Loucy (cell line): ENCODE data around the gene USP47.

ENCODE experiments used
- H2AFZ ChIP-seq: fragments of 200-600 bp; sonication (generic); 2 replicates; pipeline ENCODE4 v1.6.0; 2016; ENCODE audit warnings: antibody characterized with exemption, mild to moderate bottlenecking, low read length, moderate library complexity
- H3F3A ChIP-seq: fragments of 200-600 bp; 2 replicates; pipeline ENCODE4 v1.6.0; 2016; ENCODE audit warnings: antibody characterized with exemption, low read depth, mild to moderate bottlenecking
- H3K27me3 ChIP-seq: fragments of 200-600 bp; sonication (generic); 2 replicates; pipeline ENCODE4 v1.6.1; 2014; ENCODE audit warnings: low read length, mild to moderate bottlenecking; ENCODE audit not compliant: insufficient read depth, poor library complexity, severe bottlenecking
- H3K36me3 ChIP-seq: fragments of 200-600 bp; sonication (generic); 2 replicates; pipeline ENCODE4 v1.6.1; 2016; ENCODE audit warnings: low read length; ENCODE audit not compliant: insufficient read depth
- H3K4me1 ChIP-seq: fragments of 200-600 bp; sonication (generic); 2 replicates; pipeline ENCODE4 v1.5.1; 2014; ENCODE audit warnings: low read length, mild to moderate bottlenecking; ENCODE audit not compliant: insufficient read depth, poor library complexity, severe bottlenecking
- H3K4me2 ChIP-seq: fragments of 200-600 bp; sonication (generic); 2 replicates; pipeline ENCODE4 v1.6.0; 2014; ENCODE audit warnings: antibody characterized with exemption, low read length, low read depth, mild to moderate bottlenecking; ENCODE audit not compliant: poor library complexity, severe bottlenecking
- H3K4me3 ChIP-seq: fragments of 200-600 bp; sonication (generic); 2 replicates; pipeline ENCODE4 v1.5.1; 2014; ENCODE audit warnings: low read length, mild to moderate bottlenecking, mixed read lengths; ENCODE audit not compliant: poor library complexity, severe bottlenecking
- H3K79me2 ChIP-seq: fragments of 200-600 bp; sonication (generic); 2 replicates; pipeline ENCODE4 v1.6.1; 2014; ENCODE audit warnings: low read length; ENCODE audit not compliant: insufficient read depth
- H3K9ac ChIP-seq: fragments of 200-600 bp; sonication (generic); 2 replicates; pipeline ENCODE4 v1.6.0; 2014; ENCODE audit warnings: mild to moderate bottlenecking, low read depth, low read length, moderate library complexity; ENCODE audit not compliant: poor library complexity, severe bottlenecking
- H3K9me2 ChIP-seq: fragments of 200-600 bp; sonication (generic); replicated peaks from 2 replicates; pipeline ENCODE4 v1.6.1; 2016; ENCODE audit warnings: low read depth, low read length, mixed read lengths
- H3K9me3 ChIP-seq: fragments of 200-600 bp; sonication (generic); 2 replicates; pipeline ENCODE4 v1.6.1; 2014; ENCODE audit warnings: mild to moderate bottlenecking, antibody characterized with exemption, low read length, low read depth; ENCODE audit not compliant: insufficient read depth
- H4K20me1 ChIP-seq: fragments of 200-600 bp; sonication (generic); 2 replicates; pipeline ENCODE4 v1.6.0; 2014; ENCODE audit warnings: antibody characterized with exemption, low read length, mild to moderate bottlenecking; ENCODE audit not compliant: insufficient read depth, poor library complexity, severe bottlenecking
- EZH2phosphoT487 ChIP-seq: fragments of 200-600 bp; IDR thresholded peaks from 2 replicates; pipeline ENCODE4 v1.6.1; 2018; ENCODE audit warnings: antibody characterized with exemption, mild to moderate bottlenecking, moderate library complexity, borderline replicate concordance
- TF ChIP-seq, protein P1 (sequence below): fragments of 200-600 bp; sonication (generic); conservative IDR thresholded peaks from 2 replicates; pipeline ENCODE4 v1.5.1; 2014; ENCODE audit warnings: mild to moderate bottlenecking, antibody characterized with exemption, low read length

USP47 gene

DNA sequence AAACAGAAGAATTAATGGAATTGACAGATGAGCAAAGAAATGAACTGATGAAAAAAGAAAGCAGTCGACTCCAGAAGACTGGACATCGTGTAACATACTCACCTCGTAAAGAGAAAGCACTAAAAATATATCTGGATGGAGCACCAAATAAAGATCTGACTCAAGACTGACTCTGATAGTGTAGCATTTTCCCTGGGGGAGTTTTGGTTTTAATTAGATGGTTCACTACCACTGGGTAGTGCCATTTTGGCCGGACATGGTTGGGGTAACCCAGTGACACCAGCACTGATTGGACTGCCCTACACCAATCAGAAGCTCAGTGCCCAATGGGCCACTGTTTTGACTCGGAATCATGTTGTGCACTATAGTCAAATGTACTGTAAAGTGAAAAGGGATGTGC lies 114.2 kb downstream of the USP47 start:
- H3K4me2 ChIP-seq, result no peak overlapping the region
- no peaks in the 10 kb centered on the region for H3K9me3 ChIP-seq
- no peaks in the 10 kb centered on the region for H3K27me3 ChIP-seq
- H3K9me2 ChIP-seq, result no peaks in the 10 kb centered on the region
- no peaks in the 10 kb centered on the region for H4K20me1 ChIP-seq
- no peak for TF ChIP-seq EZH2phosphoT487
- TF ChIP-seq, protein P1, sequence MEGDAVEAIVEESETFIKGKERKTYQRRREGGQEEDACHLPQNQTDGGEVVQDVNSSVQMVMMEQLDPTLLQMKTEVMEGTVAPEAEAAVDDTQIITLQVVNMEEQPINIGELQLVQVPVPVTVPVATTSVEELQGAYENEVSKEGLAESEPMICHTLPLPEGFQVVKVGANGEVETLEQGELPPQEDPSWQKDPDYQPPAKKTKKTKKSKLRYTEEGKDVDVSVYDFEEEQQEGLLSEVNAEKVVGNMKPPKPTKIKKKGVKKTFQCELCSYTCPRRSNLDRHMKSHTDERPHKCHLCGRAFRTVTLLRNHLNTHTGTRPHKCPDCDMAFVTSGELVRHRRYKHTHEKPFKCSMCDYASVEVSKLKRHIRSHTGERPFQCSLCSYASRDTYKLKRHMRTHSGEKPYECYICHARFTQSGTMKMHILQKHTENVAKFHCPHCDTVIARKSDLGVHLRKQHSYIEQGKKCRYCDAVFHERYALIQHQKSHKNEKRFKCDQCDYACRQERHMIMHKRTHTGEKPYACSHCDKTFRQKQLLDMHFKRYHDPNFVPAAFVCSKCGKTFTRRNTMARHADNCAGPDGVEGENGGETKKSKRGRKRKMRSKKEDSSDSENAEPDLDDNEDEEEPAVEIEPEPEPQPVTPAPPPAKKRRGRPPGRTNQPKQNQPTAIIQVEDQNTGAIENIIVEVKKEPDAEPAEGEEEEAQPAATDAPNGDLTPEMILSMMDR, result no peak
- H2AFZ ChIP-seq, result no peak overlapping the region
- H3K4me1 ChIP-seq, result peaks cover 20% of the 10 kb centered on the region
- no peaks in the 10 kb centered on the region for H3F3A ChIP-seq
- H3K4me3 ChIP-seq, result no peak overlapping the region
- peaks cover 52% of the 10 kb centered on the region; the same call in 1 of the 2 replicates for H3K36me3 ChIP-seq
- no peak overlapping the region for H3K9ac ChIP-seq
- no peaks in the 10 kb centered on the region for H3K79me2 ChIP-seq

DNA sequence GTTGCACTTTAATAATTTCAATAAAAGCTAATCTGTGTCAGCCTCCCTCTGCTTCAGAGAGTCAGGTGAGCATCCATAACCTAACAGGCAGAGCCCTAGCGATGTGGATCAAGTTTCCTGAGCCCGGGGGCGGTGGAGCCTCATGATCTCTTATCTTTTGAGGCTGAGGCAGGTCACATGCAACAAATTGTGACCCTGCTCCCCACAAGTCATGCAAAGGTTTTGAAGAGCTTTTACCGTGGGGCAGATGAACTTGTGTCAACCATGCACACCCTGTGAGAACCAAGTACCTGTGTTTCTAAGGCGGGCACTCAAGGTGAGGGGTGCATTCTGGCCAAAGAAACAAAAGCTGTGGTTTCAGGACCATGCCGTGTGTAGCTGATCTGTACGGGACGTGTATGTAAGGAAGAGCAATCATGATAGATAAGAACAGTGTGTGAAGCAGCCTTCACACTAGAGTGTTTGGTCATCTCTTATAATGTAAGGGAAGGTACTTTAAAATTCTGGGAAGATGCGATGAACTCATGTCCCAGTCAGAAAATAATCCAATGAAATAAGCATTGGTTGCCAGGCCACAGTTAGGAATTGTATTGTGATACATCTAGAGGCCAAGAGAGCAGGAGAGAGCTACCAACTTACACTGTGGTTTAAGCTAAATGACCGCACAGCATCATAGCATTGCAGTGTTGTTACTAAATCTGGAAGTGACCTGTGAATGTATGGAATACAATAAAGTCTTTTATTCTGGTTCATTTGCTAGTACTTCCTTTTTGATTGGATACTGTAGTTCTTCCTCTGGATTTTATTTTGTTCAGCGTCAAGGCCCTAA lies 116.8 kb downstream of the USP47 start:
- Histone ChIP-seq H3K4me3 (no peak overlapping the region), H3K9ac (no peak overlapping the region), H3K4me2 (no peak overlapping the region), H3K27me3 (no peaks in the 10 kb centered on the region), H3K79me2 (no peaks in the 10 kb centered on the region), H3K36me3 (peaks cover 33% of the 10 kb centered on the region; the same call in 1 of the 2 replicates), H4K20me1 (no peaks in the 10 kb centered on the region), H3K9me3 (no peaks in the 10 kb centered on the region), H3K9me2 (no peaks in the 10 kb centered on the region), H3K4me1 (peaks cover 30% of the 10 kb centered on the region), H2AFZ (no peak overlapping the region), H3F3A (no peaks in the 10 kb centered on the region)
- TF ChIP-seq, protein P1, result no peak
- TF ChIP-seq EZH2phosphoT487, result no peak

DNA sequence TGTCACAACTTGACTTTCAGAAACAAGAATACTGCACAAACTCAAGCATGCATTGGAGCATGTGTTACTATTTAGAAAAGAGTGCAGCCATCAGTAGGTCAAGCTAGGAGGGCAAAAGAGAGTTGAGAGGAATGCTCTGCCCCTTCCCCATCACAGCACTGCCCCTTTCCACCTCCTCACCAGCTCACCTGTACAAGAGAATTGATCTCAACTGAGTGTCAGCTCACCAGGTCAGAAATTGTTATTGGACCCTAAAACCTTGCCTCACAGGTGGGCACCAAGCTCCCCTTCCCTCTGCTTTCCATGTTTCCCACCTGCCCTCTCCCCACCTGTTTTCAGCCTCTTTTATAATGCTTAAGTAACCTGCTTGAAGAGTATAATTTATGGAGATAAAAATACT lies 117.8 kb downstream of the USP47 start:
- no peak overlapping the region for H3K9ac ChIP-seq
- no peaks in the 10 kb centered on the region for H3K79me2 ChIP-seq
- no peaks in the 10 kb centered on the region for H4K20me1 ChIP-seq
- H3K4me1 ChIP-seq, result peaks cover 30% of the 10 kb centered on the region
- H3F3A ChIP-seq, result no peaks in the 10 kb centered on the region
- peak overlapping the region; percentile 66 for H3K4me2 ChIP-seq
- no peak for TF ChIP-seq EZH2phosphoT487
- TF ChIP-seq, protein P1, result no peak
- H3K27me3 ChIP-seq, result no peaks in the 10 kb centered on the region
- H3K9me2 ChIP-seq, result no peaks in the 10 kb centered on the region
- no peak overlapping the region for H2AFZ ChIP-seq
- no peak overlapping the region for H3K4me3 ChIP-seq
- no peaks in the 10 kb centered on the region for H3K9me3 ChIP-seq
- peaks cover 26% of the 10 kb centered on the region; the same call in 1 of the 2 replicates for H3K36me3 ChIP-seq
